Neural cell (in vitro differentiated cells): Measurements from ENCODE around the gene RBAK. TPM values are rescaled to one million over a fixed set of nuclear protein-coding genes. Genes with fewer than 3 reads are reported as not detected.

ENCODE experiments used
- H2AFZ ChIP-seq: fragments of 200-600, 300-800 bp; sonication (generic), shearing (Covaris generic); 2 replicates; pipeline ENCODE4 v1.6.0; 2014; ENCODE audit warnings: low read depth, mild to moderate bottlenecking, antibody characterized with exemption, low read length, moderate library complexity
- H3F3A ChIP-seq: fragments of 200-600 bp; shearing (Covaris generic); 2 replicates; pipeline ENCODE4 v1.6.1; 2016; ENCODE audit warnings: mild to moderate bottlenecking, moderate library complexity, mixed read lengths, antibody characterized with exemption, low read length; ENCODE audit not compliant: insufficient read depth, poor library complexity, severe bottlenecking
- H3K27ac ChIP-seq: fragments of 200-600, 300-800 bp; sonication (generic), shearing (Covaris generic); 2 replicates; pipeline ENCODE4 v1.5.1; 2014; ENCODE audit warnings: mild to moderate bottlenecking, low read length, moderate library complexity
- H3K27me3 ChIP-seq: fragments of 300-800, 200-600 bp; sonication (generic), shearing (Covaris generic); 2 replicates; pipeline ENCODE4 v1.6.0; 2014; ENCODE audit warnings: mild to moderate bottlenecking, low read depth, low read length, moderate library complexity; ENCODE audit not compliant: insufficient read depth
- H3K36me3 ChIP-seq: fragments of 300-800, 200-600 bp; sonication (generic), shearing (Covaris generic); 2 replicates; pipeline ENCODE4 v1.5.1; 2014; ENCODE audit warnings: mild to moderate bottlenecking, antibody characterized with exemption, low read length, moderate library complexity; ENCODE audit not compliant: insufficient read depth
- H3K4me2 ChIP-seq: fragments of 300-800, 200-600 bp; sonication (generic), shearing (Covaris generic); 2 replicates; pipeline ENCODE4 v1.6.0; 2014; ENCODE audit warnings: mild to moderate bottlenecking, low read length
- H3K4me3 ChIP-seq: fragments of 300-800, 200-600 bp; sonication (generic), shearing (Covaris generic); 2 replicates; pipeline ENCODE4 v1.5.1; 2014; ENCODE audit warnings: mild to moderate bottlenecking, low read length, moderate library complexity
- H3K79me2 ChIP-seq: fragments of 200-600 bp; shearing (Covaris generic); replicated peaks from 2 replicates; pipeline ENCODE4 v1.6.0; 2014; ENCODE audit warnings: mild to moderate bottlenecking, low read length, moderate library complexity; ENCODE audit not compliant: insufficient read depth
- H3K9ac ChIP-seq: fragments of 300-800, 200-600 bp; sonication (generic), shearing (Covaris generic); 2 replicates; pipeline ENCODE4 v1.6.1; 2016; ENCODE audit warnings: mild to moderate bottlenecking, low read length, mixed read lengths
- H3K9me2 ChIP-seq: fragments of 200-600 bp; shearing (Covaris generic); 2 replicates; pipeline ENCODE4 v1.6.1; 2016; ENCODE audit warnings: mild to moderate bottlenecking, low read length, mixed read lengths; ENCODE audit not compliant: insufficient read depth
- H3K9me3 ChIP-seq: fragments of 200-600, 300-800 bp; sonication (generic), shearing (Covaris generic); 2 replicates; pipeline ENCODE4 v1.6.1; 2016; ENCODE audit warnings: mild to moderate bottlenecking, mixed run types, low read length, moderate library complexity, mixed read lengths
- H4K20me1 ChIP-seq: fragments of 200-600 bp; shearing (Covaris generic); 2 replicates; pipeline ENCODE4 v1.6.1; 2016; ENCODE audit warnings: mild to moderate bottlenecking, mixed run types; ENCODE audit not compliant: insufficient read depth
- EP300 ChIP-seq: fragments of 450-650 bp; conservative IDR thresholded peaks from 2 replicates; pipeline ENCODE4 v1.6.1; 2014; ENCODE audit warnings: antibody characterized with exemption, mild to moderate bottlenecking, moderate library complexity; ENCODE audit not compliant: poor library complexity, severe bottlenecking
- EZH2 ChIP-seq: fragments of 200-600, 300-800 bp; shearing (Covaris generic), sonication (generic); IDR thresholded peaks from 2 replicates; pipeline ENCODE4 v1.6.1; 2014; ENCODE audit warnings: antibody characterized with exemption, low read length, borderline replicate concordance, mild to moderate bottlenecking; ENCODE audit not compliant: insufficient read depth, poor library complexity, severe bottlenecking
- MXI1 ChIP-seq: fragments of 450-650 bp; conservative IDR thresholded peaks from 2 replicates; pipeline ENCODE4 v1.6.1; 2014; ENCODE audit warnings: antibody characterized with exemption, mild to moderate bottlenecking; ENCODE audit not compliant: poor library complexity, severe bottlenecking
- POLR2AphosphoS5 ChIP-seq: IDR thresholded peaks from 2 replicates; pipeline ENCODE4 v1.6.1; 2012
- RAD21 ChIP-seq: fragments of 450-650 bp; conservative IDR thresholded peaks from 2 replicates; pipeline ENCODE4 v1.6.1; 2014; ENCODE audit warnings: antibody characterized with exemption, mild to moderate bottlenecking, moderate library complexity
- SMC3 ChIP-seq: fragments of 450-650 bp; conservative IDR thresholded peaks from 2 replicates; pipeline ENCODE4 v1.6.1; 2014; ENCODE audit warnings: antibody characterized with exemption, mild to moderate bottlenecking, moderate library complexity; ENCODE audit not compliant: poor library complexity
- TAF1 ChIP-seq: IDR thresholded peaks from 2 replicates; pipeline ENCODE4 v1.6.1; 2012; ENCODE audit warnings: low read depth
- polyA plus RNA-seq: library from polyadenylated mRNA; depleted of rRNA; stranded (reverse); fragments of >200 nt; gene quantifications from 2 replicates; pipeline ENCODE4 v1.2.3, GENCODE V29; 2014
- small RNA-seq, 3 experiments: library from RNA; depleted of rRNA; stranded (forward); fragments of <200 nt; gene quantifications; one replicate each; pipeline ENCODE3, GENCODE V24; 2012
- TF ChIP-seq, protein P1 (sequence below): fragments of 450-650 bp; IDR thresholded peaks from 2 replicates; pipeline ENCODE4 v1.5.1; 2014; ENCODE audit warnings: antibody characterized with exemption, mild to moderate bottlenecking, moderate library complexity; ENCODE audit not compliant: poor library complexity, severe bottlenecking
- TF ChIP-seq, protein P2 (sequence below): IDR thresholded peaks from 2 replicates; pipeline ENCODE4 v1.6.1; 2012; ENCODE audit warnings: borderline replicate concordance

The RBAK gene
- polyA plus RNA-seq, 1 donor from 2014 or later: 12.0 TPM

DNA sequence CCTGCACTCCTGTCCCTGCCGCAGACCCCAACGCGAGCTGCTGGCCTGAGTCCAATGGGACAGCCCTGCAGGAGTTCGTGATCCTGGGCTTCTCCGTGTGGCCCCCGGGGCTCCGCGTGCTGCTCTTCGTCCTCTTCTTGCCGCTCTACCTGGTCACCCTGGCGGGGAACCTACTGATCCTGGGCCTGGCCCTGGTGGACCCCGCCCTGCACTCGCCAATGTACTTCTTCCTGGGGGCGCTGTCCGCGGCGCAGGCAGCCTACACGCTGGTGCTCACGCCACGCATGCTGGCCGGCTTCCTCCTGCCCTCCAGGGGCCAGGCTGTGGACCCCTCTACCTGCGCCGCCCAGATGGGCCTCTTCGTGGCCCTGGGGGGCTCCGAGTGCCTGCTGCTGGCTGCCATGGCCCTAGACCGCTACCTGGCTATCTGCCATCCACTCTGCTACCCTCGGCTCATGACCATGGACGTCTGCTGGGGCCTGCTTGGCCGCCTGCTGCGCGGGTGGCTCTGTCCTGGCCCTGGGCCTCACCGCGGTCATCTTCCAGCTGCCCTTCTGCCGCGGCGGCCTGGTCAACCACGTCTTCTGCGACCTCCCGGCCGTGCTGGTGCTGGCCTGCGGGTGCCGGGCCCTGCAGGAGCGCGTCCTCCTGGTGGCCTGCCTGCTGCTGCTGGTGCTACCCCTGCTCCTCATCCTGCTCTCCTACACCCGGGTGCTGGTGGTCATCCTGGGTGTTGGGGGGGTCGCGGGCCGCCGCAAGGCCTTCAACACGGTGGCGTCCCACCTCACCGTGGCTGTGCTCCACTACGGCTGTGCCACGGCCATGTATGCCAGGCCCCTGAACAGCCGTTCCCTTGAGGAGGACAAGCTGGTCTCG is 71.7 kb downstream of the RBAK start:
- H3K27ac ChIP-seq: no peak overlapping the region
- H3K9me3 ChIP-seq: no peaks in the 10 kb centered on the region
- no peaks in the 10 kb centered on the region for H3F3A ChIP-seq
- H4K20me1 ChIP-seq: no peaks in the 10 kb centered on the region
- no peak overlapping the region for H3K4me3 ChIP-seq
- no peak overlapping the region for H2AFZ ChIP-seq
- no peak overlapping the region for H3K4me2 ChIP-seq
- H3K9me2 ChIP-seq: no peaks in the 10 kb centered on the region
- H3K27me3 ChIP-seq: no peaks in the 10 kb centered on the region
- no peak overlapping the region for H3K9ac ChIP-seq
- H3K79me2 ChIP-seq: no peaks in the 10 kb centered on the region
- no peaks in the 10 kb centered on the region for H3K36me3 ChIP-seq
- TF ChIP-seq, protein P1, sequence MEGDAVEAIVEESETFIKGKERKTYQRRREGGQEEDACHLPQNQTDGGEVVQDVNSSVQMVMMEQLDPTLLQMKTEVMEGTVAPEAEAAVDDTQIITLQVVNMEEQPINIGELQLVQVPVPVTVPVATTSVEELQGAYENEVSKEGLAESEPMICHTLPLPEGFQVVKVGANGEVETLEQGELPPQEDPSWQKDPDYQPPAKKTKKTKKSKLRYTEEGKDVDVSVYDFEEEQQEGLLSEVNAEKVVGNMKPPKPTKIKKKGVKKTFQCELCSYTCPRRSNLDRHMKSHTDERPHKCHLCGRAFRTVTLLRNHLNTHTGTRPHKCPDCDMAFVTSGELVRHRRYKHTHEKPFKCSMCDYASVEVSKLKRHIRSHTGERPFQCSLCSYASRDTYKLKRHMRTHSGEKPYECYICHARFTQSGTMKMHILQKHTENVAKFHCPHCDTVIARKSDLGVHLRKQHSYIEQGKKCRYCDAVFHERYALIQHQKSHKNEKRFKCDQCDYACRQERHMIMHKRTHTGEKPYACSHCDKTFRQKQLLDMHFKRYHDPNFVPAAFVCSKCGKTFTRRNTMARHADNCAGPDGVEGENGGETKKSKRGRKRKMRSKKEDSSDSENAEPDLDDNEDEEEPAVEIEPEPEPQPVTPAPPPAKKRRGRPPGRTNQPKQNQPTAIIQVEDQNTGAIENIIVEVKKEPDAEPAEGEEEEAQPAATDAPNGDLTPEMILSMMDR: no peak
- TF ChIP-seq EZH2 (no peak), RAD21 (no peak), TAF1 (no peak), SMC3 (no peak), POLR2AphosphoS5 (no peak), MXI1 (no peak), EP300 (no peak)
- TF ChIP-seq, protein P2, sequence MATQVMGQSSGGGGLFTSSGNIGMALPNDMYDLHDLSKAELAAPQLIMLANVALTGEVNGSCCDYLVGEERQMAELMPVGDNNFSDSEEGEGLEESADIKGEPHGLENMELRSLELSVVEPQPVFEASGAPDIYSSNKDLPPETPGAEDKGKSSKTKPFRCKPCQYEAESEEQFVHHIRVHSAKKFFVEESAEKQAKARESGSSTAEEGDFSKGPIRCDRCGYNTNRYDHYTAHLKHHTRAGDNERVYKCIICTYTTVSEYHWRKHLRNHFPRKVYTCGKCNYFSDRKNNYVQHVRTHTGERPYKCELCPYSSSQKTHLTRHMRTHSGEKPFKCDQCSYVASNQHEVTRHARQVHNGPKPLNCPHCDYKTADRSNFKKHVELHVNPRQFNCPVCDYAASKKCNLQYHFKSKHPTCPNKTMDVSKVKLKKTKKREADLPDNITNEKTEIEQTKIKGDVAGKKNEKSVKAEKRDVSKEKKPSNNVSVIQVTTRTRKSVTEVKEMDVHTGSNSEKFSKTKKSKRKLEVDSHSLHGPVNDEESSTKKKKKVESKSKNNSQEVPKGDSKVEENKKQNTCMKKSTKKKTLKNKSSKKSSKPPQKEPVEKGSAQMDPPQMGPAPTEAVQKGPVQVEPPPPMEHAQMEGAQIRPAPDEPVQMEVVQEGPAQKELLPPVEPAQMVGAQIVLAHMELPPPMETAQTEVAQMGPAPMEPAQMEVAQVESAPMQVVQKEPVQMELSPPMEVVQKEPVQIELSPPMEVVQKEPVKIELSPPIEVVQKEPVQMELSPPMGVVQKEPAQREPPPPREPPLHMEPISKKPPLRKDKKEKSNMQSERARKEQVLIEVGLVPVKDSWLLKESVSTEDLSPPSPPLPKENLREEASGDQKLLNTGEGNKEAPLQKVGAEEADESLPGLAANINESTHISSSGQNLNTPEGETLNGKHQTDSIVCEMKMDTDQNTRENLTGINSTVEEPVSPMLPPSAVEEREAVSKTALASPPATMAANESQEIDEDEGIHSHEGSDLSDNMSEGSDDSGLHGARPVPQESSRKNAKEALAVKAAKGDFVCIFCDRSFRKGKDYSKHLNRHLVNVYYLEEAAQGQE: no peak

Small RNA genes within 50 kb of the gene (small RNA-seq; reads per million reads assigned to genes)
- 0 reads per million in 3 experiments for gene AC092032.1

Other genes with a start within 250 kb of the RBAK start
- gene PAPOLB, start 183.8 kb upstream of the RBAK start, polyA plus RNA-seq: 0.05 and 0.10 TPM in 2 replicates
- 4.1 and 6.6 TPM in 2 replicates for gene RADIL, start 162.1 kb upstream of the RBAK start, polyA plus RNA-seq
- 0.40 and 0.42 TPM in 2 replicates for gene MMD2, start 86.7 kb upstream of the RBAK start, polyA plus RNA-seq
- 36.5 and 38.7 TPM in 2 replicates for gene WIPI2, start 144.4 kb downstream of the RBAK start, polyA plus RNA-seq
- 32.4 and 37.1 TPM in 2 replicates for gene SLC29A4, start 237.1 kb downstream of the RBAK start, polyA plus RNA-seq